ENCODE results near the gene GNL3. TPM values are rescaled to one million over a fixed set of nuclear protein-coding genes. Genes with fewer than 3 reads are reported as not detected.

GNL3 gene
- total and polyA plus RNA-seq, 2 donors (not counting 3 experiments of a cell fraction or from before 2014, with no cell fraction given), result 27.8 to 109 TPM

- Histone ChIP-seq H3K79me2 (ENCODE audit: control insufficient read depth, insufficient read depth, low read length) (peaks cover 52% of the 10 kb centered on the region), H3K4me3 (replicated peaks in 1 of 3; ENCODE audit: insufficient read depth in 1 of 3, low read depth in 1 of 3, low read length in 3 of 3) (no peak overlapping the region), H3K4me2 (ENCODE audit: insufficient read depth, low read length) (no peak overlapping the region), H3K4me1 (ENCODE audit: control insufficient read depth, extremely low read depth, insufficient read depth, low read length) (peaks cover 11% of the 10 kb centered on the region), H3K27ac (ENCODE audit: insufficient read depth, low read depth, low read length) (no peak overlapping the region), H3K9ac (replicated peaks; ENCODE audit: extremely low read depth, insufficient read depth, low read length) (no peak overlapping the region), H4K20me1 (replicated peaks; ENCODE audit: control insufficient read depth, extremely low read depth, insufficient read depth, low read length) (peaks cover 2% of the 10 kb centered on the region), H3K9me1 (replicated peaks; ENCODE audit: control insufficient read depth, extremely low read depth, insufficient read depth, low read length) (no peaks in the 10 kb centered on the region), H3K36me3 (ENCODE audit: control insufficient read depth in 2 of 2, extremely low read depth in 1 of 2, insufficient read depth in 2 of 2, low read length in 2 of 2) (peaks cover 48 to 58% of the 10 kb centered on the region in 2 experiments), H2AFZ (ENCODE audit: low read depth, low read length) (no peak overlapping the region), H3K9me3 (replicated peaks; ENCODE audit: control insufficient read depth, insufficient read depth, low read length) (no peaks in the 10 kb centered on the region), H3K27me3 (ENCODE audit: control insufficient read depth in 2 of 2, insufficient read depth in 2 of 2, low read length in 2 of 2) (no peaks in the 10 kb centered on the region)
- no TSS peak for BruUV-seq (replicated peaks)
- POLR2A ChIA-PET, result no interaction called here
- dilution Hi-C loops (cut with MboI; ENCODE audit: extremely low pct_ligation_motif_present, low sequenced_read_pairs) (no loop called here), intact Hi-C loops (cut with micrococcal nuclease) (no loop called here)
- DNase-seq (ENCODE audit: low read depth, low spot score) (no peak), FAIRE-seq (no peak)
- TF ChIP-seq JUN (IDR thresholded peaks at IDR 0.05; ENCODE audit: borderline replicate concordance, insufficient read depth, insufficient read length, low read depth) (no peak), MYC (IDR thresholded peaks at IDR 0.05; ENCODE audit: low read depth, low read length) (no peak), POLR2AphosphoS5 (IDR thresholded peaks at IDR 0.05; ENCODE audit: insufficient read depth, low read depth, low read length) (no peak), GATA2 (IDR thresholded peaks at IDR 0.05; ENCODE audit: insufficient read depth, insufficient read length, low read depth, low read length) (no peak), EZH2 (IDR thresholded peaks at IDR 0.05; ENCODE audit: borderline replicate concordance, low read depth, low read length, severe bottlenecking) (no peak), POLR2A (IDR thresholded peaks at IDR 0.05; ENCODE audit: low read depth, low read length) (no peak), FOS (IDR thresholded peaks at IDR 0.05; ENCODE audit: borderline replicate concordance, insufficient read depth, low read length) (no peak)
- TF ChIP-seq, protein P1, sequence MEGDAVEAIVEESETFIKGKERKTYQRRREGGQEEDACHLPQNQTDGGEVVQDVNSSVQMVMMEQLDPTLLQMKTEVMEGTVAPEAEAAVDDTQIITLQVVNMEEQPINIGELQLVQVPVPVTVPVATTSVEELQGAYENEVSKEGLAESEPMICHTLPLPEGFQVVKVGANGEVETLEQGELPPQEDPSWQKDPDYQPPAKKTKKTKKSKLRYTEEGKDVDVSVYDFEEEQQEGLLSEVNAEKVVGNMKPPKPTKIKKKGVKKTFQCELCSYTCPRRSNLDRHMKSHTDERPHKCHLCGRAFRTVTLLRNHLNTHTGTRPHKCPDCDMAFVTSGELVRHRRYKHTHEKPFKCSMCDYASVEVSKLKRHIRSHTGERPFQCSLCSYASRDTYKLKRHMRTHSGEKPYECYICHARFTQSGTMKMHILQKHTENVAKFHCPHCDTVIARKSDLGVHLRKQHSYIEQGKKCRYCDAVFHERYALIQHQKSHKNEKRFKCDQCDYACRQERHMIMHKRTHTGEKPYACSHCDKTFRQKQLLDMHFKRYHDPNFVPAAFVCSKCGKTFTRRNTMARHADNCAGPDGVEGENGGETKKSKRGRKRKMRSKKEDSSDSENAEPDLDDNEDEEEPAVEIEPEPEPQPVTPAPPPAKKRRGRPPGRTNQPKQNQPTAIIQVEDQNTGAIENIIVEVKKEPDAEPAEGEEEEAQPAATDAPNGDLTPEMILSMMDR (IDR thresholded peaks at IDR 0.05; ENCODE audit: extremely low read depth in 1 of 2, insufficient read depth in 1 of 2, low read depth in 1 of 2, low read length in 2 of 2), result no peak
- TF ChIP-seq, protein P2, sequence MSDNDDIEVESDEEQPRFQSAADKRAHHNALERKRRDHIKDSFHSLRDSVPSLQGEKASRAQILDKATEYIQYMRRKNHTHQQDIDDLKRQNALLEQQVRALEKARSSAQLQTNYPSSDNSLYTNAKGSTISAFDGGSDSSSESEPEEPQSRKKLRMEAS (IDR thresholded peaks at IDR 0.05; ENCODE audit: insufficient read depth, insufficient read length), result no peak
- CTCF ChIA-PET, result no interaction called here
Observed at GRCh38 chr3:52690560-52690959, 4.7 kb downstream of the GNL3 start.

Measured in endothelial cell of umbilical vein (primary cell).